Nephron progenitor cell (in vitro differentiated cells): ENCODE data around the gene RIPOR1.

Experiments used
- DNase-seq: peaks from one replicate; pipeline ENCODE4 v3.0.0; 2021
- H3K27ac Mint-ChIP-seq: 2 replicates; pipeline ENCODE4 v1.8.0; 2021; ENCODE audit warnings: mild to moderate bottlenecking, moderate library complexity, mixed read lengths
- H3K27me3 Mint-ChIP-seq: 2 replicates; pipeline ENCODE4 v1.8.0; 2021; ENCODE audit warnings: mild to moderate bottlenecking, low read depth, mixed read lengths; ENCODE audit not compliant: poor library complexity
- H3K36me3 Mint-ChIP-seq: 2 replicates; pipeline ENCODE4 v1.8.0; 2021; ENCODE audit warnings: low read depth, mixed read lengths
- H3K4me1 Mint-ChIP-seq: 2 replicates; pipeline ENCODE4 v1.8.0; 2021; ENCODE audit warnings: mixed read lengths
- H3K4me3 Mint-ChIP-seq: 2 replicates; pipeline ENCODE4 v1.8.0; 2021; ENCODE audit warnings: mild to moderate bottlenecking, moderate library complexity, mixed read lengths
- H3K9me3 Mint-ChIP-seq: 2 replicates; pipeline ENCODE4 v1.8.0; 2021; ENCODE audit warnings: mild to moderate bottlenecking, moderate library complexity, mixed read lengths
- TF ChIP-seq, protein P1 (sequence below): fragments of 200-600 bp; sonication (generic); IDR thresholded peaks from 2 replicates; pipeline ENCODE4 v1.5.0; 2021; ENCODE audit warnings: antibody characterized with exemption

Gene RIPOR1, protein sequence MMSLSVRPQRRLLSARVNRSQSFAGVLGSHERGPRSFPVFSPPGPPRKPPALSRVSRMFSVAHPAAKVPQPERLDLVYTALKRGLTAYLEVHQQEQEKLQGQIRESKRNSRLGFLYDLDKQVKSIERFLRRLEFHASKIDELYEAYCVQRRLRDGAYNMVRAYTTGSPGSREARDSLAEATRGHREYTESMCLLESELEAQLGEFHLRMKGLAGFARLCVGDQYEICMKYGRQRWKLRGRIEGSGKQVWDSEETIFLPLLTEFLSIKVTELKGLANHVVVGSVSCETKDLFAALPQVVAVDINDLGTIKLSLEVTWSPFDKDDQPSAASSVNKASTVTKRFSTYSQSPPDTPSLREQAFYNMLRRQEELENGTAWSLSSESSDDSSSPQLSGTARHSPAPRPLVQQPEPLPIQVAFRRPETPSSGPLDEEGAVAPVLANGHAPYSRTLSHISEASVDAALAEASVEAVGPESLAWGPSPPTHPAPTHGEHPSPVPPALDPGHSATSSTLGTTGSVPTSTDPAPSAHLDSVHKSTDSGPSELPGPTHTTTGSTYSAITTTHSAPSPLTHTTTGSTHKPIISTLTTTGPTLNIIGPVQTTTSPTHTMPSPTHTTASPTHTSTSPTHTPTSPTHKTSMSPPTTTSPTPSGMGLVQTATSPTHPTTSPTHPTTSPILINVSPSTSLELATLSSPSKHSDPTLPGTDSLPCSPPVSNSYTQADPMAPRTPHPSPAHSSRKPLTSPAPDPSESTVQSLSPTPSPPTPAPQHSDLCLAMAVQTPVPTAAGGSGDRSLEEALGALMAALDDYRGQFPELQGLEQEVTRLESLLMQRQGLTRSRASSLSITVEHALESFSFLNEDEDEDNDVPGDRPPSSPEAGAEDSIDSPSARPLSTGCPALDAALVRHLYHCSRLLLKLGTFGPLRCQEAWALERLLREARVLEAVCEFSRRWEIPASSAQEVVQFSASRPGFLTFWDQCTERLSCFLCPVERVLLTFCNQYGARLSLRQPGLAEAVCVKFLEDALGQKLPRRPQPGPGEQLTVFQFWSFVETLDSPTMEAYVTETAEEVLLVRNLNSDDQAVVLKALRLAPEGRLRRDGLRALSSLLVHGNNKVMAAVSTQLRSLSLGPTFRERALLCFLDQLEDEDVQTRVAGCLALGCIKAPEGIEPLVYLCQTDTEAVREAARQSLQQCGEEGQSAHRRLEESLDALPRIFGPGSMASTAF

DNA sequence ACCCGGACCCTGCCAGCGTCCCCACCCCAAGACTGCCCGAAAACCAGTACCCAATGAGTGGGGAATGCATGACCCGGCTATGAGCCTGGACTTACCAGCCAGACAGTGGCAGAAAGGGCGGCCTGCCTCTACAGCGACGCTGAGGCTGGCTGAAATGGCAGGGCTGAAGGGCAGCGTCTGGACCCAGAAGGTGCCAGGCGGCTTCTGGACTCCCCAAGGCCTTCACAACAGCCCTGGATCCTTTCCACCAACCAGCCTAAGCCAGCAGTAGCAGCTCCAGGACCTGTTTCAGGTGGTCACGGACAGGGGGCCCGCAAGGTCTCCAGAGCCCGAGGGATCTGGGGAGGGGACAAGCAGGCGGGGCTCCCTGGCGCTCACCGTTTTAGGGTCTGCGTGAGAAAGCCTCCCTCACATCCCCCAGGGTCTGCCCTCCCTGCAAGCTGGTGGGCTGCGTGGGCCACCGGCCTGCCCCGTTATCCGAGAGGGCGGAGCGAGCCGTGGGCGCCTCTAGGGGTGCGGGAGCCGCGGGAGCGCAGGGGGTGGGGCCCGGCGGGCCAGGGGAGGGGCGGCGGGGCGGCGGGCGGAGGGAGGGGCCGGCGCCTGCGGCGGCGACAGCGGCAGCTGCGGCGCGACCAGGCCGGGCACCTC, at the start of gene RIPOR1:
Gene RIPOR1 (plus strand): TSS at position 608 of the 648 bp plus-strand sequence. CDS start 9,618 bp downstream, outside the sequence.
- peaks cover 5% of the 10 kb centered on the region for H3K36me3 Mint-ChIP-seq
- peak within 1 kb of the TSS; percentile 67 for H3K27ac Mint-ChIP-seq
- TF ChIP-seq, protein P1, sequence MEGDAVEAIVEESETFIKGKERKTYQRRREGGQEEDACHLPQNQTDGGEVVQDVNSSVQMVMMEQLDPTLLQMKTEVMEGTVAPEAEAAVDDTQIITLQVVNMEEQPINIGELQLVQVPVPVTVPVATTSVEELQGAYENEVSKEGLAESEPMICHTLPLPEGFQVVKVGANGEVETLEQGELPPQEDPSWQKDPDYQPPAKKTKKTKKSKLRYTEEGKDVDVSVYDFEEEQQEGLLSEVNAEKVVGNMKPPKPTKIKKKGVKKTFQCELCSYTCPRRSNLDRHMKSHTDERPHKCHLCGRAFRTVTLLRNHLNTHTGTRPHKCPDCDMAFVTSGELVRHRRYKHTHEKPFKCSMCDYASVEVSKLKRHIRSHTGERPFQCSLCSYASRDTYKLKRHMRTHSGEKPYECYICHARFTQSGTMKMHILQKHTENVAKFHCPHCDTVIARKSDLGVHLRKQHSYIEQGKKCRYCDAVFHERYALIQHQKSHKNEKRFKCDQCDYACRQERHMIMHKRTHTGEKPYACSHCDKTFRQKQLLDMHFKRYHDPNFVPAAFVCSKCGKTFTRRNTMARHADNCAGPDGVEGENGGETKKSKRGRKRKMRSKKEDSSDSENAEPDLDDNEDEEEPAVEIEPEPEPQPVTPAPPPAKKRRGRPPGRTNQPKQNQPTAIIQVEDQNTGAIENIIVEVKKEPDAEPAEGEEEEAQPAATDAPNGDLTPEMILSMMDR, result no peak
- peak; percentile 76 for DNase-seq
- H3K4me1 Mint-ChIP-seq, result peaks cover 46% of the 10 kb centered on the region
- peaks cover 71% of the 10 kb centered on the region for H3K27me3 Mint-ChIP-seq
- H3K9me3 Mint-ChIP-seq, result no peaks in the 10 kb centered on the region
- H3K4me3 Mint-ChIP-seq, result peak within 1 kb of the TSS; percentile 92

DNA sequence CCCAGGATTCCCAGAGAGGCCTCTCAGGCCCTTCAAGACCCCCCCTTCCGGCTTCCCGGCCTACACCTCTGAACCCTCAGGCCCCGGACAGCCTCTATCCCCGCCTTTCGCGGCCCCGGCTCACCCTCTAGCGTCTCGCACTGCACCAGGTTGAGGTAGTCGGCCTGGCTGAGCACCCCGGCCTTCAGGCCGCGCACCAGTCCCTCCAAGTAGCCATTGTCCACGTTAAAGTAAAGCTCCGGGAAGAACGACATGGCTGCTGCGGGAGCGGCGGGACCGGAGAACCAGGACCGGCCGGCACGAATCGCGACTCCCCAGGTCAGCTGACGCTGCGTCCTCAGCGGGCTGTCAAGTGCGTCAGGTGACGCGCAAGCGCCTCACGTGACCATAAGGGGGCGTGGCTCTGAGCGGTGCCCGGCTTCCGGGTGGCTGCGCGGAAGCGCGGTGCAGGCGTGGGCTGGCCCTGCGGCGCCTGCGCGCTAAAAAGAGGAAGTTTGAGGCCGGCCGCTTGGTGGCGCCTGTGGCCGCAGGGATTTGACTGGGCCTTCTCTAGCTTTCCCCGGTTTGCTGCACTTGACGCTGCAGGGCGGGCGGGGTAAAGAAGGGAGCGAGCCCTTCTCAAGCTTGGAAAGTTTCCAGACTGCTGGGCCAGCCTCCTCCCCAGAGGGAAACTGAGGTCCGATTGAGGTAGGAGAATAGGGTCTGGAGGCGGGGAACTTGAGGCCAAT, 47.6 kb upstream of the RIPOR1 start, which contains the start of gene ATP6V0D1:
Gene ATP6V0D1 (minus strand): TSS at position 325 of the 728 bp plus-strand sequence. CDS start 71 bp downstream, at position 254.
- Mint-ChIP-seq H3K4me3 (peak within 1 kb of the TSS; percentile 100), H3K36me3 (peaks cover 6% of the 10 kb centered on the region), H3K27ac (peak within 1 kb of the TSS; percentile 100), H3K4me1 (peaks cover 33% of the 10 kb centered on the region), H3K9me3 (no peaks in the 10 kb centered on the region), H3K27me3 (no peaks in the 10 kb centered on the region)
- TF ChIP-seq, protein P1, result peak; percentile 85
- peak; percentile 100 for DNase-seq

DNA sequence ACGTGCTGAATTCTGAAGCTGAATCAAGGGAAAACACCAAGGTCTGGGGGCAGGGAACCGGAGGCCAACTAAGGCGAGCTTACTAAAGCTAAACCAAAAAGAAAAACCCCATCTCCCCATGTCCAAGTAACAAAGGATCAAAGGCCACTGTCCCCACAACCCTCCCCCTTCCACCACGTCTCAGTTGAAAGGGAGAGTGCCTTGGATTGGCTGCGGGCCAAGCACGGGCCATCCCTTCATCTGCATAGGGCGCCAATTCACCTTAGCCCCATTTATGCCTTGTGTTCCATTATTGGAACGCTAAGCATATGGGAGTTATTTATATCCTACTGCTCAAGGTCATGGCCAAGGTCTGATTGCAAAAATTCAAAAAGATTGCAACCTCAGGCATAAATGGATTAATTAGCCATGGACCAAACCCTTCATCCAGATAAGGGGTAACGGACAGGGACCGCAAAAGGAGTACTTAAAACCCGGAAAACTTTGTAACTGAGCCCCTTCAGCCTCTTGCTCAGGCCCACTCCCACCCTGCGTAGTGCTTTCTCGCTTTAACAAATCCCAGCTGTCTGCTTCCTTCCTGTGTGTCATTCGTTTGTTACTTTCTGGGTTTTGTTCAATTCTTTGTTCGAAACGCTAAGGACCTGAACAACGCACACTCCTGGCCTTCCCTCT, 46.9 kb upstream of the RIPOR1 start:
- Mint-ChIP-seq H3K27me3 (no peaks in the 10 kb centered on the region), H3K9me3 (no peaks in the 10 kb centered on the region), H3K4me1 (peaks cover 33% of the 10 kb centered on the region), H3K4me3 (peak overlapping the region; percentile 100), H3K27ac (peak overlapping the region; percentile 97), H3K36me3 (peaks cover 6% of the 10 kb centered on the region)
- TF ChIP-seq, protein P1, result no peak
- DNase-seq, result no peak

DNA sequence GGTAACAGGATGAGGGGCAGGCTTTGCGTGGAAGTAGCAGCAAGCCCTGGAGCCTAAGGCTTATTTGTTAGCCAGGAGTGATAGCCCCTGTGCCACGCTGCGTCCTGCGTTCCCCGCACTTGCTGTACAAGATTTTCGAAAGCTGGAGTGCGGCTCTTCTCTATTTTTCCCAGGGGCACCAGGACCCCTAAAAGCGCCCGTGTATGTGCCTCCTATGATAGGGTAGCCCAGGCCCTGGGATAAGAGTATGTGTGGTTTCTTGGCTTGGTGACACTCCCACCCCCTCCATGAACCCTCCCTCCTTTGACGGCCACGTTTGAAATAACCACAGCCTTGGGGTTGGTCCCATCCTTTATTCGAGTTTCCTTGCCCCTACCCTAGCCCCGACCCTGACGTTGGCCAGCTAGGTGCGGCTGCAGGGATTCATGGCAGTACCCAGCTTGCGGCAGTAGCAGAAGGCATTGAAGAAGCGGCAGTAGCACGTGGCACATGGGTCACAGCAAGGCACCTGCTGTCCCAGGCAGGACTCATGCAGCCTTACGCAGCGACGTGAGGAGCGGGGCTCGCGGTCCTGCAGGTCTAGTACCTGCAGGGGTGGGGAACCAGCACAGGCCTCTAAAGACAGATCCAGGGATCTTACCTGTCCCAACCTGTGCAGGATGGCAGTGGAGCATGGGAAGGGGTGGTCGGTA, 46.2 kb upstream of the RIPOR1 start:
- peak overlapping the region; percentile 100 for H3K4me3 Mint-ChIP-seq
- peaks cover 33% of the 10 kb centered on the region for H3K4me1 Mint-ChIP-seq
- no peak for DNase-seq
- TF ChIP-seq, protein P1, result no peak
- no peaks in the 10 kb centered on the region for H3K9me3 Mint-ChIP-seq
- H3K27me3 Mint-ChIP-seq, result no peaks in the 10 kb centered on the region
- no peak overlapping the region for H3K27ac Mint-ChIP-seq
- H3K36me3 Mint-ChIP-seq, result peaks cover 6% of the 10 kb centered on the region
